H9 (cell line): ENCODE data around the gene HS3ST4. TPM values are rescaled to one million over a fixed set of nuclear protein-coding genes. Genes with fewer than 3 reads are reported as not detected.

ENCODE experiments used
- DNase-seq: peaks from one replicate; pipeline ENCODE4 v3.0.0-alpha.2; 2017
- H2AFZ ChIP-seq: one replicate; pipeline ENCODE4 v1.6.1; 2013; ENCODE audit warnings: mild to moderate bottlenecking, low read length, control low read depth, moderate library complexity
- H2AK5ac ChIP-seq: 2 replicates; pipeline ENCODE4 v1.6.1; 2013; ENCODE audit warnings: low read length, control low read depth, mixed read lengths; ENCODE audit not compliant: insufficient read length
- H2BK120ac ChIP-seq: one replicate; pipeline ENCODE4 v1.6.1; 2013; ENCODE audit warnings: low read depth, mild to moderate bottlenecking, low read length, control low read depth, inconsistent platforms; ENCODE audit not compliant: poor library complexity, severe bottlenecking
- H2BK12ac ChIP-seq: 2 replicates; pipeline ENCODE4 v1.6.1; 2013; ENCODE audit warnings: low read length, control low read depth, mixed read lengths, low read depth; ENCODE audit not compliant: insufficient read length
- H2BK15ac ChIP-seq: 2 replicates; pipeline ENCODE4 v1.6.1; 2013; ENCODE audit warnings: low read depth, low read length, control low read depth
- H2BK20ac ChIP-seq: one replicate; pipeline ENCODE4 v1.6.1; 2013; ENCODE audit warnings: low read depth, mild to moderate bottlenecking, low read length, control low read depth, inconsistent platforms; ENCODE audit not compliant: poor library complexity, severe bottlenecking
- H2BK5ac ChIP-seq: 2 replicates; pipeline ENCODE4 v1.6.1; 2013; ENCODE audit warnings: low read length, control low read depth, mixed read lengths; ENCODE audit not compliant: insufficient read length
- H3K14ac ChIP-seq: 2 replicates; pipeline ENCODE4 v1.6.1; 2013; ENCODE audit warnings: low read length, control low read depth; ENCODE audit not compliant: insufficient read depth
- H3K18ac ChIP-seq: 2 replicates; pipeline ENCODE4 v1.6.1; 2013; ENCODE audit warnings: low read depth, mild to moderate bottlenecking, mixed read lengths, low read length, control low read depth; ENCODE audit not compliant: insufficient read length
- H3K23ac ChIP-seq: 2 replicates; pipeline ENCODE4 v1.6.1; 2013; ENCODE audit warnings: low read length, control low read depth, mixed read lengths, low read depth; ENCODE audit not compliant: insufficient read length
- H3K23me2 ChIP-seq: 2 replicates; pipeline ENCODE4 v1.6.1; 2013; ENCODE audit warnings: low read depth, mild to moderate bottlenecking, mixed read lengths, low read length, control low read depth; ENCODE audit not compliant: insufficient read length, poor library complexity, severe bottlenecking
- H3K27ac ChIP-seq: 2 replicates; pipeline ENCODE4 v1.5.1; 2013; ENCODE audit warnings: low read length, control low read depth, mixed read lengths, low read depth; ENCODE audit not compliant: insufficient read length
- H3K27me3 ChIP-seq: 2 replicates; pipeline ENCODE4 v1.6.1; 2013; ENCODE audit warnings: low read length, control low read depth, inconsistent platforms; ENCODE audit not compliant: insufficient read depth
- H3K4ac ChIP-seq: 2 replicates; pipeline ENCODE4 v1.6.1; 2013; ENCODE audit warnings: low read depth, mild to moderate bottlenecking, control low read depth, inconsistent platforms, low read length, moderate library complexity
- H3K4me1 ChIP-seq: 2 replicates; pipeline ENCODE4 v1.6.1; 2013; ENCODE audit warnings: low read length, control low read depth, inconsistent platforms; ENCODE audit not compliant: insufficient read depth
- H3K4me2 ChIP-seq: 2 replicates; pipeline ENCODE4 v1.6.1; 2013; ENCODE audit warnings: low read length, control low read depth, mixed read lengths; ENCODE audit not compliant: insufficient read length, insufficient read depth
- H3K56ac ChIP-seq: 2 replicates; pipeline ENCODE4 v1.6.1; 2013; ENCODE audit warnings: low read depth, mild to moderate bottlenecking, mixed read lengths, low read length, control low read depth; ENCODE audit not compliant: insufficient read length
- H3K79me1 ChIP-seq: 2 replicates; pipeline ENCODE4 v1.6.1; 2013; ENCODE audit warnings: low read depth, mild to moderate bottlenecking, moderate library complexity, low read length, control low read depth, inconsistent platforms; ENCODE audit not compliant: insufficient read depth, poor library complexity, severe bottlenecking
- H3K79me2 ChIP-seq: 2 replicates; pipeline ENCODE4 v1.6.1; 2013; ENCODE audit warnings: low read length, control low read depth, inconsistent platforms; ENCODE audit not compliant: insufficient read depth
- H3K9ac ChIP-seq: 2 replicates; pipeline ENCODE4 v1.6.1; 2013; ENCODE audit warnings: low read length, control low read depth, mixed read lengths; ENCODE audit not compliant: insufficient read length; ENCODE audit errors: extremely low read depth
- H3K9me3 ChIP-seq: one replicate; pipeline ENCODE4 v1.6.1; 2013; ENCODE audit warnings: low read depth, low read length, inconsistent platforms; ENCODE audit not compliant: control insufficient read depth
- H3T11ph ChIP-seq: one replicate; pipeline ENCODE4 v1.6.1; 2013; ENCODE audit warnings: mild to moderate bottlenecking, low read length, control low read depth, inconsistent platforms
- H4K20me1 ChIP-seq: one replicate; pipeline ENCODE4 v1.6.1; 2013; ENCODE audit not compliant: control insufficient read depth, insufficient read length, insufficient read depth
- H4K5ac ChIP-seq: 2 replicates; pipeline ENCODE4 v1.6.1; 2013; ENCODE audit warnings: low read depth, mild to moderate bottlenecking, mixed read lengths, low read length, control low read depth; ENCODE audit not compliant: insufficient read length
- H4K8ac ChIP-seq: replicated peaks from 2 replicates; pipeline ENCODE4 v1.6.1; 2013; ENCODE audit warnings: low read length, control low read depth, mixed read lengths, low read depth; ENCODE audit not compliant: insufficient read length
- H4K91ac ChIP-seq: 2 replicates; pipeline ENCODE4 v1.6.1; 2013; ENCODE audit warnings: low read depth, mild to moderate bottlenecking, moderate library complexity, mixed read lengths, low read length, control low read depth; ENCODE audit not compliant: insufficient read length
- H3K27ac Mint-ChIP-seq, 3 experiments: 2 replicates in 2 of 3; 3 replicates in 1 of 3; pipeline ENCODE4 v1.8.0; 2020 to 2021; ENCODE audit warnings: mixed read lengths in 3 of 3, mild to moderate bottlenecking in 1 of 3, moderate library complexity in 1 of 3
- H3K27me3 Mint-ChIP-seq: 2 replicates; pipeline ENCODE4 v1.8.0; 2021; ENCODE audit warnings: low read depth, mild to moderate bottlenecking, moderate library complexity, mixed read lengths
- H3K36me3 Mint-ChIP-seq, 3 experiments: 2 replicates in 2 of 3; 3 replicates in 1 of 3; pipeline ENCODE4 v1.8.0; 2020 to 2021; ENCODE audit warnings: low read depth in 3 of 3, mixed read lengths in 3 of 3; ENCODE audit not compliant: insufficient read depth in 1 of 3
- H3K4me1 Mint-ChIP-seq, 2 experiments: 2 replicates each; pipeline ENCODE4 v1.8.0; 2020; ENCODE audit warnings: mixed read lengths in 2 of 2
- H3K4me3 Mint-ChIP-seq, 2 experiments: 2 replicates in 1 of 2; 3 replicates in 1 of 2; pipeline ENCODE4 v1.8.0; 2020 to 2021; ENCODE audit warnings: mild to moderate bottlenecking in 2 of 2, mixed read lengths in 2 of 2, moderate library complexity in 1 of 2
- H3K9me3 Mint-ChIP-seq, 2 experiments: 2 replicates in 1 of 2; 3 replicates in 1 of 2; pipeline ENCODE4 v1.8.0; 2020; ENCODE audit warnings: mild to moderate bottlenecking in 2 of 2, mixed read lengths in 2 of 2, moderate library complexity in 1 of 2
- CTCF ChIP-seq: fragments of 200-600 bp; sonication (generic); conservative IDR thresholded peaks from 3 replicates; pipeline ENCODE4 v1.8.0; 2021; ENCODE audit warnings: antibody characterized with exemption, mild to moderate bottlenecking
- total RNA-seq: library from RNA; stranded (reverse); gene quantifications from 2 replicates; pipeline ENCODE4 v1.2.1, GENCODE V29; 2021

HS3ST4 gene
- total RNA-seq, 1 experiment from 2014 or later, result 1.7 TPM

GRCh38 chr16:25877103-25877502 is 185.3 kb downstream of the HS3ST4 start:
- no peak overlapping the region for H3K4me2 ChIP-seq
- H3K27ac ChIP-seq, result no peak overlapping the region
- no peak overlapping the region for H4K5ac ChIP-seq
- H2BK20ac ChIP-seq, result no peak overlapping the region
- no peaks in the 10 kb centered on the region for H4K20me1 ChIP-seq
- no peak overlapping the region for H3K18ac ChIP-seq
- Mint-ChIP-seq H3K27me3 (peaks cover 5% of the 10 kb centered on the region), H3K4me1 (peaks cover 0 to 3% of the 10 kb centered on the region in 2 experiments; a peak in 1 of 4 replicates), H3K4me3 (no peak overlapping the region), H3K36me3 (no peaks in the 10 kb centered on the region; a peak in 1 of 7 replicates), H3K9me3 (no peaks in the 10 kb centered on the region), H3K27ac (no peak overlapping the region)
- no peak overlapping the region for H2AFZ ChIP-seq
- no peak for DNase-seq
- no peak overlapping the region for H2BK120ac ChIP-seq
- no peaks in the 10 kb centered on the region for H3K23me2 ChIP-seq
- H3K14ac ChIP-seq, result no peak overlapping the region
- no peak overlapping the region for H2BK15ac ChIP-seq
- H3K4me1 ChIP-seq, result no peaks in the 10 kb centered on the region
- H4K91ac ChIP-seq, result no peak overlapping the region
- H3K79me1 ChIP-seq, result no peaks in the 10 kb centered on the region
- H4K8ac ChIP-seq, result no peak overlapping the region
- no peaks in the 10 kb centered on the region for H3K79me2 ChIP-seq
- no peak overlapping the region for H2AK5ac ChIP-seq
- no peaks in the 10 kb centered on the region for H3K9me3 ChIP-seq
- H2BK5ac ChIP-seq, result no peak overlapping the region
- H2BK12ac ChIP-seq, result no peak overlapping the region
- no peak overlapping the region for H3K9ac ChIP-seq
- no peak overlapping the region for H3K23ac ChIP-seq
- H3K56ac ChIP-seq, result no peak overlapping the region
- no peak overlapping the region for H3K4ac ChIP-seq
- no peaks in the 10 kb centered on the region for H3K27me3 ChIP-seq
- TF ChIP-seq CTCF, result no peak
- H3T11ph ChIP-seq, result no peak overlapping the region
